HepG2 (cell line): ENCODE data around the gene DNAJB12.

ENCODE experiments used
- HOXA5 ChIP-seq: sonication (generic); formaldehyde crosslinking; IDR thresholded peaks from 2 replicates; pipeline ENCODE4 v1.4.0; 2020; ENCODE audit warnings: missing genetic modification reagents
- MYNN ChIP-seq: sonication (generic); formaldehyde crosslinking; IDR thresholded peaks from 2 replicates; pipeline ENCODE4 v1.4.0; 2020; ENCODE audit warnings: mild to moderate bottlenecking, low read depth, missing genetic modification reagents
- POLR2AphosphoS5 ChIP-seq: IDR thresholded peaks from 2 replicates; pipeline ENCODE4 v1.6.1; 2012; ENCODE audit warnings: low read depth, low read length
- SP1 ChIP-seq, 2 experiments: fragments of 450-650 bp in 1 of 2; sonication (generic) in 1 of 2; formaldehyde crosslinking in 1 of 2; IDR thresholded peaks; 2 replicates each; pipeline versions ENCODE4 v1.4.0 to v1.6.1; 2016 to 2020; ENCODE audit warnings: missing genetic modification reagents in 1 of 2
- ZNF160 ChIP-seq: sonication (generic); formaldehyde crosslinking; IDR thresholded peaks from 2 replicates; pipeline ENCODE4 v1.8.0; 2022; ENCODE audit warnings: mild to moderate bottlenecking, inconsistent platforms, missing genetic modification reagents
- ZNF274 ChIP-seq: sonication (generic); formaldehyde crosslinking; IDR thresholded peaks from 2 replicates; pipeline ENCODE4 v1.5.1; 2020; ENCODE audit warnings: mild to moderate bottlenecking, missing genetic modification reagents
- ZNF501 ChIP-seq: sonication (generic); formaldehyde crosslinking; IDR thresholded peaks from 2 replicates; pipeline ENCODE4 v1.5.1; 2020; ENCODE audit warnings: mild to moderate bottlenecking, moderate library complexity, missing genetic modification reagents
- ZNF776 ChIP-seq: sonication (generic); formaldehyde crosslinking; IDR thresholded peaks from 2 replicates; pipeline ENCODE4 v1.4.0; 2020; ENCODE audit warnings: mild to moderate bottlenecking, missing genetic modification reagents
- ZNF788 ChIP-seq: sonication (generic); formaldehyde crosslinking; IDR thresholded peaks from 2 replicates; pipeline ENCODE4 v1.5.0; 2020; ENCODE audit warnings: mild to moderate bottlenecking, missing genetic modification reagents, borderline replicate concordance
- TF ChIP-seq, protein P1 (sequence below): sonication (generic); formaldehyde crosslinking; IDR thresholded peaks from 2 replicates; pipeline ENCODE4 v1.5.0; 2020; ENCODE audit warnings: missing genetic modification reagents
- TF ChIP-seq, protein P2 (sequence below): sonication (generic); formaldehyde crosslinking; IDR thresholded peaks from 2 replicates; pipeline ENCODE4 v1.5.0; 2020; ENCODE audit warnings: missing genetic modification reagents
- TF ChIP-seq, protein P3 (sequence below): sonication (generic); formaldehyde crosslinking; conservative IDR thresholded peaks from 2 replicates; pipeline ENCODE4 v1.4.0; 2020; ENCODE audit warnings: missing genetic modification reagents
- TF ChIP-seq, protein P4 (sequence below): sonication (generic); formaldehyde crosslinking; IDR thresholded peaks from 2 replicates; pipeline ENCODE4 v1.5.0; 2020; ENCODE audit warnings: mild to moderate bottlenecking, missing genetic modification reagents, moderate library complexity

DNA sequence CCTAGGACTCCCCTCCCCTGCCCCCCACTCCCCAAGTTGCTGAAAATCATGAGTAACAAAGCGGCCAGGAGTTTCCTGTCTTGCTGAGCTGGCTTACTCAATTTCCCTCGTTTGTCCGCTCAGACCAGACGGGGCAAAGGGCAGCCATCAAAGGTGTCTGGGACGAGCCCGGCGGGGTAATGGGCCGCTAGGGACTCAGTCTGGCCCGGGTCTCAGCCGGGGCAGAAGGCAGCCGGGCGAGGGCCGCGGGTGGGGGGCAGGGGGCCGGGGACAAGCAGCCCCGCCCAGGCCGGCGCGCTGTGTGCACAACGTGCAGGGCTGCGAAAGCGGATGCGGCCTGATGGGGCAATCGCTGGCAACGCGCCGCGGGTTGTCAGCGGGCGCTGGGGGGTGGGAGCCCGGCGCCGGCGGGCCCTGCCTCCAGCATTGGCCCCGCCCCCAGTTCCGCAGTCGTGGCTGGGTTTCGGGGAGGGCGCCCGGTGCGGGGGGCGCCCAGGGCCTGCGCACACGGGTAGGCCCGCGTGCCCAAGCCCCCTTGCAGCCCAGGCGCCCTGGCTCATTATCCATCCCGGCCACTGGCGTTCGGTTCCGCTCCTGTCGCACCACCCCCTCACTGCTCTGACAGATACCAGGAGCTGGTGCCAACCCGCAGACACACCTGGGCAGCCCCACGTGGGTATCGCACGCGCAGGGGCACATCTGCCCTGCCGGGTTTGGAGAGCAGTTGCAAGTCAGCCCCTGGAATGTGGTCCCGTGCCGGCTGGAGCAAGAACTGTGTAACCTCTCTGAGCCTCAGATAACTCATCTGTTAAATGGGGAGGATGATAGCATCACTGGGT, 35.1 kb downstream of the DNAJB12 start:
- TF ChIP-seq, protein P1, sequence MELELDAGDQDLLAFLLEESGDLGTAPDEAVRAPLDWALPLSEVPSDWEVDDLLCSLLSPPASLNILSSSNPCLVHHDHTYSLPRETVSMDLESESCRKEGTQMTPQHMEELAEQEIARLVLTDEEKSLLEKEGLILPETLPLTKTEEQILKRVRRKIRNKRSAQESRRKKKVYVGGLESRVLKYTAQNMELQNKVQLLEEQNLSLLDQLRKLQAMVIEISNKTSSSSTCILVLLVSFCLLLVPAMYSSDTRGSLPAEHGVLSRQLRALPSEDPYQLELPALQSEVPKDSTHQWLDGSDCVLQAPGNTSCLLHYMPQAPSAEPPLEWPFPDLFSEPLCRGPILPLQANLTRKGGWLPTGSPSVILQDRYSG (CRISPR knock-in tag) = no peak
- TF ChIP-seq POLR2AphosphoS5 (peak; percentile 28; the same call in 1 of the 2 replicates), SP1 (IDR thresholded peaks at IDR 0.05) (no peak), SP1 (CRISPR knock-in tag; IDR thresholded peaks at IDR 0.05) (peak; percentile 64), ZNF776 (CRISPR knock-in tag) (0 out of 2 replicates have a peak, but pooled peaks have one; percentile 66), HOXA5 (CRISPR knock-in tag) (no peak; the same call in 1 of the 2 replicates), ZNF501 (CRISPR knock-in tag) (no peak; the same call in none of the 2 replicates), MYNN (no peak), ZNF160 (CRISPR knock-in tag) (no peak; the same call in 1 of the 2 replicates), ZNF274 (CRISPR knock-in tag) (peak; percentile 33; the same call in 1 of the 2 replicates), ZNF788 (CRISPR knock-in tag) (peak; percentile 71; the same call in 1 of the 2 replicates)
- TF ChIP-seq, protein P2, sequence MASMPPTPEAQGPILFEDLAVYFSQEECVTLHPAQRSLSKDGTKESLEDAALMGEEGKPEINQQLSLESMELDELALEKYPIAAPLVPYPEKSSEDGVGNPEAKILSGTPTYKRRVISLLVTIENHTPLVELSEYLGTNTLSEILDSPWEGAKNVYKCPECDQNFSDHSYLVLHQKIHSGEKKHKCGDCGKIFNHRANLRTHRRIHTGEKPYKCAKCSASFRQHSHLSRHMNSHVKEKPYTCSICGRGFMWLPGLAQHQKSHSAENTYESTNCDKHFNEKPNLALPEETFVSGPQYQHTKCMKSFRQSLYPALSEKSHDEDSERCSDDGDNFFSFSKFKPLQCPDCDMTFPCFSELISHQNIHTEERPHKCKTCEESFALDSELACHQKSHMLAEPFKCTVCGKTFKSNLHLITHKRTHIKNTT (CRISPR knock-in tag) = no peak
- TF ChIP-seq, protein P3, sequence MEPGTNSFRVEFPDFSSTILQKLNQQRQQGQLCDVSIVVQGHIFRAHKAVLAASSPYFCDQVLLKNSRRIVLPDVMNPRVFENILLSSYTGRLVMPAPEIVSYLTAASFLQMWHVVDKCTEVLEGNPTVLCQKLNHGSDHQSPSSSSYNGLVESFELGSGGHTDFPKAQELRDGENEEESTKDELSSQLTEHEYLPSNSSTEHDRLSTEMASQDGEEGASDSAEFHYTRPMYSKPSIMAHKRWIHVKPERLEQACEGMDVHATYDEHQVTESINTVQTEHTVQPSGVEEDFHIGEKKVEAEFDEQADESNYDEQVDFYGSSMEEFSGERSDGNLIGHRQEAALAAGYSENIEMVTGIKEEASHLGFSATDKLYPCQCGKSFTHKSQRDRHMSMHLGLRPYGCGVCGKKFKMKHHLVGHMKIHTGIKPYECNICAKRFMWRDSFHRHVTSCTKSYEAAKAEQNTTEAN (CRISPR knock-in tag) = no peak
- TF ChIP-seq, protein P4, sequence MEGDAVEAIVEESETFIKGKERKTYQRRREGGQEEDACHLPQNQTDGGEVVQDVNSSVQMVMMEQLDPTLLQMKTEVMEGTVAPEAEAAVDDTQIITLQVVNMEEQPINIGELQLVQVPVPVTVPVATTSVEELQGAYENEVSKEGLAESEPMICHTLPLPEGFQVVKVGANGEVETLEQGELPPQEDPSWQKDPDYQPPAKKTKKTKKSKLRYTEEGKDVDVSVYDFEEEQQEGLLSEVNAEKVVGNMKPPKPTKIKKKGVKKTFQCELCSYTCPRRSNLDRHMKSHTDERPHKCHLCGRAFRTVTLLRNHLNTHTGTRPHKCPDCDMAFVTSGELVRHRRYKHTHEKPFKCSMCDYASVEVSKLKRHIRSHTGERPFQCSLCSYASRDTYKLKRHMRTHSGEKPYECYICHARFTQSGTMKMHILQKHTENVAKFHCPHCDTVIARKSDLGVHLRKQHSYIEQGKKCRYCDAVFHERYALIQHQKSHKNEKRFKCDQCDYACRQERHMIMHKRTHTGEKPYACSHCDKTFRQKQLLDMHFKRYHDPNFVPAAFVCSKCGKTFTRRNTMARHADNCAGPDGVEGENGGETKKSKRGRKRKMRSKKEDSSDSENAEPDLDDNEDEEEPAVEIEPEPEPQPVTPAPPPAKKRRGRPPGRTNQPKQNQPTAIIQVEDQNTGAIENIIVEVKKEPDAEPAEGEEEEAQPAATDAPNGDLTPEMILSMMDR (CRISPR knock-in tag) = no peak; the same call in 1 of the 2 replicates
